Measurements from ENCODE around the gene DPM1.
"Not testable (repeated sequence)": the region's sequence is repeated elsewhere in the genome, so short reads cannot be mapped to it uniquely, and the experiment has no call there.

DPM1 gene

DNA sequence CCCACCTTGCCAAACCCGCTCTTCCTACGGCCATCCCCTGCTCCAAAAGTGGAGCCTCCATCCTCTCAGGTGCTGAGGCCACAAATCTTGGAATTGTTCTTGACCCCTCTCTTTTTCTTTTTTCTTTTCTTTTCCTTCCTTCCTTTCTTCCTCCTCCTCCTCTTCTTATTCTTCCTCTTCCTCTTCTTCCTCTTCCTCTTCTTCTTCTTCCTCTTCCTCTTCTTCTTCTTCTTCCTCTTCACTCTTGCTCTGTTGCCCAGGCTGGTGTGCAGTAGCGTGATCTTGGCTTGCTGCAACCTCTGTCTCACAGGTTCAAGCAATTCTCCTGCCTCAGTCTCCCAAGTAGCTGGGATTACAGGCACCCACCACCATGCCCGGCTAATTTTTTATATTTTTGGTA is 20.2 kb upstream of the DPM1 start:
- not testable (repeated sequence) for DNase-seq

DNA sequence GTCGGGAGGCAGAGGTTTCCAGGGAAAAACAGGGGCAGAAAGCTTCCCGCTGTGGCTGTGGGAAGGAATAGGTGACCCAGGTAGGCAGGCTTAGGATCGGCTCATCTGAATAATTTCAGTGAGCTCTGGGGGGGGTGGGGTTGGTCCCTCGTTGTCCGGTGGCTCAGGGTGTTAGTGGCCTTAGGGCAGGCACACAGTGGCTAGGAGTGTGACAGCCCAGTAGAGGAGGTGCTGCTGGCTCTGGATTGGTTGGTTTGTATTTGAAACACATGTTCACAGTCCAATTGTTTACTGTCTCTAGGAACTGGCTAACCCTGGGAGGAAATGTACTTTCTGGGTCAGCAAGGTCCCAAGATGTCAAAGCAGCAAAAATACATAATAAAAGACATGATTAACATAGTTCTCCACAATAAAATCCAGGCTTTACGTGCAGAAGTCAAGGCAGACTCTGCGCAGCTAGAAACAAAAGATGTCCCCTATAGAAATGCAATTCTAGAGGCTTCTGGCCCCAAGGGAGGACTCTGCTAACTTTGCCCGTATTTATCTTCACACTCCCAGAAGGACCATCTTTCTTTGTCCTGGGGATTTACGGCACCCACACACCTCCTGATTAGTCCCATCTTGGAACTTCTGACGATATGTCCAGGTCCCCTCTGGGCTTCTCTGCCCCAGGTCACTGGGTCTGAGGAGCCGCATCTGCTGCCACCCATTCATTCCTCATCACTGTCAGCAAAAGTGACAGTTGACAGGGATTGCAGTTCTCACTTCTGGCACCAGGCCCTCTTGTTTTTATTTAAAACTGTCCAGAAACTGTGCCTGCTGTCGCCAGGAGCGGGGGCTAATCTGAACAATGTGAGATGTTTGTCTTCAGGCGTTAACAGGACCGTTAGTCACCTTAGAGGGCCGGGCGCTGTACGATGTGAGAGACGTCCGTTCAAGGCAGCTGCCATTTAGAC is 19.0 kb upstream of the DPM1 start:
- no peak for DNase-seq

DNA sequence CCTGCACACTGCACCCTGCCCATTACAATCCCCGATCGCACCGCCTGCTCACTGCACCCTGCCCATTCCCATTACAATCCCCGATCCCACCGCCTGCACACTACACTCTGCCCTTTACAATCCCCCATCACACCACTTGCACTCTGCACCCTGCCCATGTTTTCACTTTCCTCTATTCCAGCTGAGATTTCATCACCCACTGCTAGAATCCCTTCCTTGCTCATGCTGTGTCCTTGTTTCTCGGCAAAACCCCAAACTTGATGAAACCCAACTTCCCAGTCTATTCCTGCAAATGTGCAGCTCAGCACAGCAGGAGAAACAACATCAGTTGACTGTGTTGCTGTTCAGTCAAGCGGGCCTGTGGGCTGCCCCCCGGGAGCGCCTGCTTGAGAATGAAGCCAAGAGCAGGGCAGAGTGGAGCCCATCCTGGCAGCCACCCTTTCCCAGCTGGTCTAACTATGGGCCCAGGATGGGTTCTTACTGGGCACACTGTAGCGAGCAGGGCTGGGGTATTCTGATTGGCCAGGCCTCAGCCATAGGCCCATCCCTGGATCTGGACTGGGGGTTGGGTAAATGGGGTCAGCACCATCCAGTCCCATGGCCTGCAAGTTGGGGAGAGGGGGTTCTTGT is 17.5 kb upstream of the DPM1 start:
- no peak for DNase-seq

DNA sequence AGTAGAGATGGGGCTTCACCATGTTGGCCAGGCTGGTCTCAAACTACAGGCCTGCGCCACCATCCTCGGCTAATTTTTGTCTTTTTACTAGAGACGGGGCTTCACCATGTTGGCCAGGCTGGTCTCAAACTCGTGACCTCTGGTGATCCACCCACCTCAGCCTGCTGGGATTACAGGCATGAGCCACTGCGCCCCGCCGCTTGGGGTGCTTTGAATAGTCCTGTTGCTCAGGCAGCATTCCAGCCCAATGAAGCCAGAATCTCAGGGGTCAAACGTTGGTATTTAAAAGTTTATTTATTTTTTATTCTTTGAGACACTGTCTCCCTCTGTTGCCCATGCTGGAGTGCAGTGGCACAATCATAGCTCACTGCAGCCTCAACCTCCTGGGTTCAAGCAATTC is 11.6 kb upstream of the DPM1 start:
- no peak for DNase-seq

DNA sequence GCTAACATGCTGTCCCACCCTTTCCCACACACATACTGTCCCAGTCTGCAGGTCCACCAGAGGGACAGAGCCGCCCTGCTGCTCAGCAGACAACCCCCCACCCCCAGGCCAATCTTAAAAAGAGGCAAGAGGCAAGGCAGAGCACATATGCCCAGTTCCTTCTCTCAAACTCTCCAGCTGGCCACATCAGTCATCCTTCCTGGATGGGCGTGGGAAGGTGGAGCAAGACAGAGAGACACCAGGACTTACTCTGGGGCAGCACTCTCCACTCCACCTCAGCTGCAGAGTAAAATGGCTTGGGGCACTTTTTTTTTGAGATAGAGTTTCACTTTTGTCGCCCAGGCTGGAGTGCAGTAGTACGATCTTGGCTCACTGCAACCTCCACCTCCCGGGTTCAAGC is 11.1 kb upstream of the DPM1 start:
- DNase-seq = no peak

DNA sequence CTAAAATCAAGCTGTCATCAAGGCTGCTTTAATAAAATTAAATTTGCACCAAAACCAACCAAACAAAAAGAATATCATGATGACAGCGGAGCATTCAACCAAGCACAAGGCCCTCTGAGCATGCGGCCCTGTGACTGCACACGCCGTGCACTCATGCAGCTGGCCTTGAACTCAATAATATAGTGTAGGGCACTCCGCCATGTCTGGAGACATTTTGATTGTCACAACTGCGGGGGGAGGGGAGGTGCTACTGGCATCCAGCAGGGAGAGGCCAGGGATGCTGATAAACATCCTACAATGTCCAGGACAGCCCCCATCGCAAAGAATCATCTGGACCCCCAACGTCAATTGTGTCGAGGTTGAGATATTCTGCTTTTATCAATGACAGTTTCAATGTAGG is 10.0 kb upstream of the DPM1 start:
- no peak for DNase-seq

DNA sequence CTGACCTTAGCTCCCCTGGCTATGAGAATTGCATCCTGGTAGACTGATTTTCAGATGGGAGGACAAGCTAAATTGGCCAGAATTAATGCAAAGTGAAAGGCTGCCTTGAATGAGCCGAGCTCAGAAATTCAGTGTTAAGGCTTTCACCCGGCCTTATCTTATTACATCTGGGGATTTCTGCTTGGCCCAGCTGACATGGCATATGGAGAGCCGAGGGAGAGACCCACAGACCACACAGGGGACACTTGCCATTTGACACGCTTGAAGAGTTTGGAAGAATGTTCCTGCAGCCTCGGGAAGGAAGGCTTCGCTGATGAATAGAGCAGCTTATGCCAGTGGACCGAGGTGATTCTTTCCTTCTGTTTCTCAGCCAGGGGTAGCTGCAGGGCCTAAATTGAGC is 9.3 kb upstream of the DPM1 start:
- no peak for DNase-seq

DNA sequence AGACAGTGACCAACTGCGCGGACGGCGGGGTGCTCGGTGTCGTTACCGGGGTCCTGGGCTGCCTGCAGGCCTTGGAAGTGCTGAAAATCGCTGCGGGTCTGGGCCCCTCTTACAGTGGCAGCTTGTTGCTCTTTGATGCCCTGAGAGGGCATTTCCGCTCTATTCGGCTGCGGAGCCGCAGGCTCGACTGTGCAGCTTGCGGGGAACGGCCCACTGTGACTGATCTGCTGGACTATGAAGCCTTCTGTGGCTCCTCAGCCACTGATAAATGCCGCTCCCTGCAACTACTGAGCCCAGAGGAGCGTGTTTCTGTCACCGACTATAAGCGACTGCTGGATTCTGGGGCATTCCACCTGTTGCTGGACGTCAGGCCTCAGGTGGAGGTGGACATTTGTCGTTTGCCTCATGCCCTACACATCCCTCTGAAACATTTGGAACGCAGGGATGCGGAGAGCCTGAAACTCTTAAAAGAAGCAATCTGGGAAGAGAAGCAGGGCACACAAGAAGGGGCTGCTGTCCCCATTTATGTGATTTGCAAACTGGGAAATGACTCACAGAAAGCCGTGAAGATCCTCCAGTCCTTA is 1.3 kb upstream of the DPM1 start:
- no peak for DNase-seq

DNA sequence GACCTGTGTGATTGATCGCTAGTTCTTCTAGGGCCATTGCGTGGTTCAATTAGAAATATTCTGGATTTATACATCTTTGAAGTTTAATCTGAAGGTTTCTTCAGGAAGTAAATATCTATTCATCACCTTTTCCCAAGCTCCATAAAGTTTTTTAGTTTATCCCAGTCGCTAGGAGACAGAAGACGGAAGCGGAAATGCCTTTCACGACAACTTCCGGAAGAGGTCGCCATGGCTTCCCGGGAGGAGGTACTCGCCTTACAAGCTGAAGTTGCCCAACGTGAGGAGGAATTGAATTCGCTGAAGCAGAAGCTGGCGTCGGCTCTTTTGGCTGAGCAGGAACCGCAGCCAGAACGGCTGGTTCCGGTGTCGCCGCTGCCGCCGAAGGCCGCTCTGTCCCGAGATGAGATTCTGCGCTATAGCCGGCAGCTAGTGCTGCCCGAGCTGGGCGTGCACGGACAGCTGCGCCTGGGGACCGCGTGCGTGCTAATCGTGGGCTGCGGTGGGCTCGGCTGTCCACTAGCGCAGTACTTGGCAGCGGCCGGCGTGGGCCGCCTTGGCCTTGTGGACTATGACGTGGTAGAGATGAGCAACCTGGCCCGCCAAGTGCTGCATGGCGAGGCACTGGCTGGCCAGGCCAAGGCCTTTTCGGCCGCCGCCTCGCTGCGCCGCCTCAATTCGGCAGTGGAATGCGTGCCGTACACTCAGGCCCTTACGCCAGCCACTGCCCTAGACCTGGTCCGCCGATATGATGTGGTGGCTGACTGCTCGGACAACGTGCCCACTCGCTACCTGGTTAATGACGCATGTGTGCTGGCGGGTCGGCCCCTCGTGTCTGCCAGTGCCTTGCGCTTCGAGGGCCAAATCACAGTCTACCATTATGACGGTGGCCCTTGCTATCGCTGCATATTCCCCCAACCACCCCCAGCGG is 547 bp upstream of the DPM1 start, which contains the start of gene MOCS3:
TSS of gene MOCS3 (plus strand) at position 204 of the 928 bp plus-strand sequence. CDS start at position 229, 25 bp downstream.
- DNase-seq = peak; percentile 97

DNA sequence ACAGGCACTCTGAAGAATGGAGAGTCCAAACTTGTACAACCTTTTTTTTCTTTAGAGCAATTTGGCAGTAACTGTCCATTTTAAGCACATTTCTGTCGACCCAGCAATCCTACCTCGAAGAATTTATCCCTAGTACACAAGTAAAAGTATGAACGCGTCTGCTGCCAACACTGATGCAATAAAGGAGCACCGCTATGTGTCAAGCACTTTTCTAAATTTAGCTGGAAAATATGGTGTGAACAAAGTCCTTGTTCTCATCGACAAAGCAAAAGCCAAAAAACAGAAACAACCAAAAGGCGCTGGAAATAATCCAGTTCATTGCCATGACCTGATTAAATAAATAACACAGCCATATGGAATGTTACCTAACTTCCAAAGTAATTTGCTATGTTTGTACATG is 1.1 kb downstream of the DPM1 start:
- DNase-seq = peak; percentile 17

DNA sequence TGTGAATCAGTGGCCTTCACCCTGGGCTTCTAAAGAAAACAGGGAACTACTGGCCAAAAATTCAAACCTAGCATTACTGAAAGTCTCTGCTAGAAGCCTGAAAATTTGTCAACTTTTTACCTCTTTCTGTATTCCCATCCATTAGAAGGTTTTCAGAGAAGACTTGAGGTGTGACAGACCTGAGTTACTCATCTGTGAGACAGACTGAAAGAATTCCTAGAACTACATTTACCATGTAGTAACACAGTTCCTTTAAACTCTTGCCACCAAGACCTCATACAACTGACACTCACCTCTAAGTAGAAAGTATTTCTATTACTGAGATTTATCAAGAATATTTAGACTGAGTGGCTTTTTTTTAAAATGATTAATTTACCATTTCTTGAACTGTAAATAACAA is 4.5 kb downstream of the DPM1 start:
- DNase-seq = no peak

DNA sequence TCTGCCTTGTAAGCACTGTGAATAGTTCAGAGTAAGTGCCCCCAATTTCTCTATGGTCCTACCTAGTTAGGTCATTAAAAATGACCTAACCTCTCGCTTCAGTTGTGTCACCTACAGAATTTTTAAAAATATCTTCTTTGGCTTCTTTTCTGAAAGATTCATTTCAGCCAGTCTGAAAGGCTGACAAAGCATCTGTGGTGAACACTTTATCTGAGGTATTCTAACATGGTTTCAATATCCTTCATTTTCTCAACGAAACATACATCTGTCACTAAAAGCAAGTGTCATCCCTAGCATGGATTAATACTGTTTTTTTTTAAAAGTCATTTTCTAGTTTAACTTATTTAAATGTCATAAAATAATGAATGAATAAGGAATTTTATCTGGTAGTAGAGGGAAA is 5.1 kb downstream of the DPM1 start:
- DNase-seq = no peak

DNA sequence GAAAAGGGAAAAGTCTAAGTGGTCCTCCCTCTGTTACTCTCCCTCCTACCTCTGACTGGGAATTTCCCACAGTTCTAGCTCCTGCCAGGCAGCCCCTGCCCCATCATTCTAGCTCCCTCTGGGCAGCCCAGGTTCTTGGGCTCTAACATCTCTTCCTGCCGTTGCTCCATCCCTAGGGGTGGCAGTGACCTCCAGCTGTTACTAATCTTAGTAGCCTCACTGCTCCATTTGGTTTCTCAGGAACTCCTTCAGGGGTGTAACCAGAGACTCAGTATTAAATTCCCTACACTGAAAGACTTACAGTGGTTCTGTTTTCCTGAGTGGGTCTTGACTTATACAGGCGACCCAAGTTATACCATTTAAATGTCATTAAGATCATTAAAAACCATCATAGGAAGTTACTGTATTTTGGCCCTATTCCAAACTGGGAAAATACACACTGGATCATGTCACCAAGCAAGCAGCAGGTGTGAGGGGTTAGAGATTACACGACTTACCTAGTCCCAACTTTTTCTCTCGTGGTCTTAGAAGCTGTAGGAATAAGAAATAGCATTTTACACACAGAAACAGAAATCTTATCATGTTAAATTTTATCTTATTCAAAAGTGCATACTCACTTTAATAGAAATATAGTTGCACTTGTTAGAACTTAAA is 10.1 kb downstream of the DPM1 start:
- DNase-seq = no peak

DNA sequence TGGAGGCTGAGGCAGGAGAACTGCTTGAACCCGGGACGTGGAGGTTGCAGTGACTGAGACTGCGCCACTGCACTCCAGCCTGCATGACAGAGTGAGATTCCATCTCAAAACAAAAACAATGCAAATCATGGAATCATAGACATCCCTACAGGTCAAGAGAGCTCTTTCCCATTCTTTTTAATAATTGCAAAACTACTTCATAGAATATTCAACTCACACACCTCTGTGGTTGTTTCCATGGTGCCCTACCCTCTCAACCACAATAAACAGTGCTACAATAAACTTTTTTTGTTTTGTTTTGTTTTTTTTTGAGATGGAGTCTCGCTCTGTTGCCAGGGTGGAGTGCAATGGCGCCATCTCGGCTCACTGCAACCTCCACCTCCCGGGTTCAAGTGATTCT is 15.3 kb downstream of the DPM1 start:
- no peak for DNase-seq

DNA sequence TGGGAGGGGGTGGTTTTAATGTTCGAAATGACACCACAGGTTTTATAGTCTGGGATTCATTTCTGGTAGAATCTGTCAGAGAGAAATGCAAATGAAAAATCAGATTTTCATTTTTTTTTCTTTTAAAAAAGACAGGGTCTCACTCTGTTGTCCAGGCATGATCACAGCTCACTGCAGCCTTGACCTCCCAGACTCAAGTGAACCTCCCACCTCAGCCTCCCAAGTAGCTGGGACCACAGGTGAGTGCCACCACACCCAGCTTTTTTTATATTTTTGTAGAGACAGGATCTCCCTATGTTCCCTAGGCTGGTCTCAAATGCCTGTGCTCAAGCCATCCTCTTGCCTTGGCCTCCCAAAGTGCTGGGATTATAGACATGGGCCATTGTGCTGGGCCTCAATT is 24.7 kb downstream of the DPM1 start:
- no peak for DNase-seq

DNA sequence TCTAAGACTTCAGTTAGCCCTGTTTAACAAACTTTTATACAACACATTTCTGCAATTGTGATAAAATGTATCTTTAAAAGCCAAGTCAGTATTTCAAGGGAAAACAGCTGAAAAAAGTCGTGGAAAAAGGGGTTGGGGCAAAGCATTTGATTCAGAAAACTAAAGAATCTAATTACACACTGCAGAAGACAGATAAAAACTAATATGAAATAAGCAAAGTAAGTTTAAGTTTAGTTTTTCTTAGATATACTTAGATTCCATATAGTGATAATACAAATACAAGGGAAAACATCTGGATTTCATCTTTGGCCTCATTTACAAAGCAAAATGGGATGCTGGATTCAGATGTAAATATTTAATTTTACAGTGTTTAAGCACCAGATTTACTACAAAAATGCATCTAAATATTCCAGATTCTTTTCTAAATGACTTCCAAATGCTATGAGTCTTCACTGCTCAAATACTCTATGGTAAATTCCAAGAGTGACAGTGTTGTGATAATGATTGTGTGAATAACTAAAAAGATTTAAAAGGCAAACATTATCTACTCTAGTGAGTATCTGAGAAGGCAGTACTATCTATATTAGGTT is 25.5 kb downstream of the DPM1 start:
- DNase-seq = no peak

DNA sequence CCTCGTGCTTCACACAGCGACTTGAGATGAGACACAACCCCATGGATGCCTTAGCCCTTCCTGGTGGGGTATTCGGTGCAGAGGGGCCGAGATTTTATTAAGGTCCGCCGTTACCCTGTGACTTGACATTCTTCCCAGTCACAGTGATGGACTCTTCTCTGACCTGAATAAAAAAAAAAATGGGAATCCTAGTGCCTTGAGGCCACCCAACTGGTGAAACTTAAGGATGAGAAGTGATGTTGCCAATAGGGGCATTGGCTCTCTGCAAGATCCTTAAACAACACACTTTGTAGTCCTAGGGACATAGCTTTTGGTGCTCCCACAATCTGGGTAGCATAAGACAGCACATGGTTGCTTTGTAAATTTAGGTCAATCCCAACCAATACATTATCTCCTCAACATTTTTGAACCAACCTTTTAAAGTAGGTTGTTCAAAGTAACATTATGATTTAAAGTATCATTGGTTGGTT is 26.3 kb downstream of the DPM1 start:
- no peak for DNase-seq

DNA sequence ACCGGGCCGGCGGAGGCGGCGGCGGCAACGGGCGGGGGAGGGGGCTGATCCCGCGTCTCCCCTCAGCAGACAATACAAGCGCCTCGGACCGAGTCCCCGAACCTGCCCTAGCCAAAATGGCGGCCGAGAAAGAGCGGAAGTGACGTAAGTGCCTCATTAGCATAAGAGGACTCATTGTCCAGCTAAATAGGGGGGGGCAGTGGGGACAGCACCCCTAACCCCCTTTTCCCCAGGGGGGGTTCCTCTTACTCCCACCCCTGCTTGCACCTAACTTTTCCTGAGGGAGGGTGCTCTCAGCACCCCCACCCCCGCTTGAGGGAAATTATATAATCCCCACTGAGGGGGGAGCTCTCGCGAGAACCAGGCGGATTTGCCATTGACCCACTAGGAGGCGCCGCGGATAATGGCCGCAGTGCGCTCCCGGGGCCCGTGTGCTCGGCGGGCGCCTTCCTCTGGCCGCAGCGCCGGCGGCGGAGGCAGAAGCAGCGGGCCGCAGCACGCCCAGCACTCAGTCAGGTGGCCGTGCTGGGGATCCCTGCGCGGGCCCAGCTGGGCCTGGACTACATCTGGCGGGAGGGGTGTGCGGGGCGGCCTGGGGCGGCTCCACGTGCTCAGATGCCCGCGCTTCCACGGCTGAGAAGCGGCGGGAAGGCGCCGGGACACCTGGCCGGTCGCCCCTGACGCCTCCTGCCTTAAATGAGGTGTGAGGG is 26.9 kb downstream of the DPM1 start, which contains the start of gene ADNP:
TSS of gene ADNP (minus strand) at position 132 of the 710 bp plus-strand sequence. CDS start 27,441 bp downstream, outside the sequence.
- peak; percentile 93 for DNase-seq

DNA sequence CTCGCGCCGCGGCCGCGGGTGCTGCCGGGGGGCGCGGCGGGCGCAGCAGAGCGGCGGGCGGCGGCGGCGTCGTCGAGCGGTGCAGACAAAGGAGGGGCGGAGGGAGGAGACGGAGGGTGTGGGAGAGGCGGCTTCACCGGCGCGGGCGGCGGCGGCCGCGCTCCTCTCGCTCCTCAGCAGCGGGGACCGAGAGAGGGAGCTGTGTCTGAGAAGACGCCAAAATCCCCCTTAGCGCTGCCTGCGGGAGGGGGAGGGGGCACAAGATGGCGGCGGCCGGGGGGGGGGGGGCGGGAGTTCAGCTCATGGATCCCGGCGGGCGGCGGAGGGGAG is 27.4 kb downstream of the DPM1 start:
- no peak for DNase-seq

DNA sequence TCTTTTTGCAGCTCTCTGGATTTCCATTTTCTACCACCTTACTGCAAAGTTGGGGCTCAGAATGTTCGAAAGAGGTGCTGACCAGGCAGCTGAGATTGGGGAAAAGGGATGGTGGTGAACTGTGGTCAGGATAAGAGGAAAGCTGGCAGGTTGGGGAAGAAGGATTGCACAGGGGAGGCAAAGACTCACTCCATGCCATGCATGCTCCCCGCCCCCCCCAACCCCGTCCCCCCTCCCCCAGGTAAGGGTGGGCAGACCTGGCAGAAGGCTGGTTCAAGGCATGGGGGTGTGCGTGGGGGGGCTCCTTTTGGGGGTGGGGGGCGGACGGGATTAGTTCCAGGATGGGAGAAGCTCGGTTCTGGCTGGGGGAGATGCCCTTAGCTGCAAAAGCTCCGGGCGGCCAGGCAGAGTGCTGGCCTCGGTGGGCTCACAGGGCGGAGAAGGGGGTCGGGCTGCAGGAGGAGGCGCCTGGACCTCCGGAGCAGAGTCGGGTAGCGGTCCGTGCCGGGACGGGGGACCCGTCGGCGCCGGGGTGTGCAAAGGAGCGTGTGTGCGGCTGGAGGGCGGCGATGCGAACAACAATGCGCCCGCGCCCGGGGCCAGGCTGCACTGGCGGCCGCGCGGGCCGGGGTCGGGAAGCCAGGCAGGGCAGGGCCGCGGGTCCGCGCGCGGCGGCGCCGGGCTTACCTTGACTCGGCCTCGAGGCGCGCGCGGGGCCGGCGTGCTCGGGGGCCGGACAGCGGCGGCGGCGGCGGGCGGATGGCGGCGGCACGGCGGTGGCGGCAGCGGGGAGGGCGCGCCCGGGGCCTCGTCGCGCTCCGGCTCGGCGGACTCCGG is 28.0 kb downstream of the DPM1 start:
- peak; percentile 37 for DNase-seq

All from suppressor macrophage treated with lipopolysaccharide for 4 hours (primary cell).